Calu3 (cell line): ENCODE measurements around the gene CD300LB. TPM values are rescaled to one million over a fixed set of nuclear protein-coding genes. Genes with fewer than 3 reads are reported as not detected.

Source experiments
- BruUV-seq: library from RNA; stranded (reverse); fragments of 400-500 nt; replicated peaks from 2 replicates; lab custom pipeline; 2021; lab: Mats Ljungman, UMichigan
- CTCF ChIA-PET: fragments of 300-600 bp; sonication (Branson Sonifier 250); formaldehyde crosslinking; loops from one replicate; lab custom pipeline; 2022; ENCODE audit warnings: antibody characterized with exemption; lab: Charles Lee
- DNase-seq: peaks from one replicate; pipeline ENCODE4 v3.0.0; 2022
- H3K27ac Mint-ChIP-seq: one replicate; pipeline ENCODE4 v1.8.0; 2022; ENCODE audit warnings: mixed read lengths; ENCODE audit not compliant: unreplicated experiment
- H3K27me3 Mint-ChIP-seq: one replicate; pipeline ENCODE4 v1.8.0; 2022; ENCODE audit warnings: mixed read lengths; ENCODE audit not compliant: unreplicated experiment
- H3K36me3 Mint-ChIP-seq: one replicate; pipeline ENCODE4 v1.8.0; 2022; ENCODE audit warnings: mild to moderate bottlenecking, moderate library complexity, mixed read lengths; ENCODE audit not compliant: insufficient read depth, unreplicated experiment
- H3K4me1 Mint-ChIP-seq: one replicate; pipeline ENCODE4 v1.8.0; 2022; ENCODE audit warnings: mild to moderate bottlenecking, low read depth, mixed read lengths; ENCODE audit not compliant: unreplicated experiment
- H3K4me3 Mint-ChIP-seq: one replicate; pipeline ENCODE4 v1.8.0; 2022; ENCODE audit warnings: mild to moderate bottlenecking, low read depth, moderate library complexity, mixed read lengths; ENCODE audit not compliant: unreplicated experiment
- H3K9me3 Mint-ChIP-seq: one replicate; pipeline ENCODE4 v1.8.0; 2022; ENCODE audit warnings: low read depth, mixed read lengths; ENCODE audit not compliant: unreplicated experiment
- intact Hi-C: fragments of 100-400 bp; cut with micrococcal nuclease; formaldehyde crosslinking; loops from one replicate; pipeline ENCODE4 v1.10.0; 2022; ENCODE audit not compliant: unreplicated experiment
- total RNA-seq: library from RNA; stranded (reverse); gene quantifications from 2 replicates; pipeline ENCODE4 v1.2.3, GENCODE V29; 2022
- TF ChIP-seq, protein P1 (sequence below): fragments of 200-600 bp; IDR thresholded peaks from one replicate; pipeline ENCODE4 v1.8.0; 2022; ENCODE audit warnings: antibody characterized with exemption; ENCODE audit not compliant: unreplicated experiment

CD300LB gene
- total RNA-seq, 1 experiment from 2014 or later, result not detected

DNA sequence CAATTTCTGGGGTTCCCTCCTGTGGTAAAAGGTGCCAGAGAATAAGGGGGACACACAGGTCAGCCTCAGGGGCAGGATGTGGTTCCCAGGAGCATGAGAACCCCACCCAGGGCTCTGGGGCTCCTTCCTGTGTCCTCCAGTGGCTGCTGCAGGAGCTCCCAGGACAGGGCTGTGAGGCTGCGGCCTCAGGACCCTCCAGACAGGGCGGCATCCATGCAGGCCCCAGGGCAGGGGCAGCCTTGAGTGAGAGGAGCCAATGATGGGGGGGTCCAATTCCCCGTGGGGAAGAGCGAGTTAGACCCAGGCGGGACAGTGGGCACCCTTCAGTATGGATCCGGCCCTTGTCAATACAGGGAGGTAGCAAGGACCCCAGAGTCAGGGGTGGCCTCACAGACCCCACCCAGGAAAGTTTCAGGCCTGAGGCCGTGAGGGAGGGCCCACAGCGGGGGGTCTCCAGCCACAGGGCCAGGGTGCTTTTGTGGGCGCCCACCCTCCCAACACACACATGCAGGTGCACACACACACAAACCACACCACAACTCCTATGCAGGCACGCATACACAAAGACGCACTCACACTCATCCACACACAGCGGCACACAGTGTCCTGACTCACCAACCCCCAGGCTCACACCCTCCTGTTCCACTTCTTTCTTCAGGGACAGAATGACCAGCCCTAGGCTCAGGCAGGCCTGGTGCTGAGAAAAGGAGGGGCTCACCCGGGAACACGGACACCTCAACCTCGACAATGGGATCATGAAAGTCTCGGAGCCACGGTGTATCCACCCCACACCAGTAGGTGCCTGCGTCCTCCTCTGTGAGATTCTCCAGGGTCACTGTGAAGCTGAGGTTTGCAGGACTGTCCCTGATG lies 12.9 kb upstream of the CD300LB start:
- intact Hi-C loops, result no loop called here
- CTCF ChIA-PET, result no interaction called here
- H3K4me1 Mint-ChIP-seq, result no peaks in the 10 kb centered on the region
- H3K27me3 Mint-ChIP-seq, result peaks cover 88% of the 10 kb centered on the region
- no TSS peak for BruUV-seq
- no peaks in the 10 kb centered on the region for H3K36me3 Mint-ChIP-seq
- no peak overlapping the region for H3K4me3 Mint-ChIP-seq
- H3K9me3 Mint-ChIP-seq, result no peaks in the 10 kb centered on the region
- no peak overlapping the region for H3K27ac Mint-ChIP-seq
- TF ChIP-seq, protein P1, sequence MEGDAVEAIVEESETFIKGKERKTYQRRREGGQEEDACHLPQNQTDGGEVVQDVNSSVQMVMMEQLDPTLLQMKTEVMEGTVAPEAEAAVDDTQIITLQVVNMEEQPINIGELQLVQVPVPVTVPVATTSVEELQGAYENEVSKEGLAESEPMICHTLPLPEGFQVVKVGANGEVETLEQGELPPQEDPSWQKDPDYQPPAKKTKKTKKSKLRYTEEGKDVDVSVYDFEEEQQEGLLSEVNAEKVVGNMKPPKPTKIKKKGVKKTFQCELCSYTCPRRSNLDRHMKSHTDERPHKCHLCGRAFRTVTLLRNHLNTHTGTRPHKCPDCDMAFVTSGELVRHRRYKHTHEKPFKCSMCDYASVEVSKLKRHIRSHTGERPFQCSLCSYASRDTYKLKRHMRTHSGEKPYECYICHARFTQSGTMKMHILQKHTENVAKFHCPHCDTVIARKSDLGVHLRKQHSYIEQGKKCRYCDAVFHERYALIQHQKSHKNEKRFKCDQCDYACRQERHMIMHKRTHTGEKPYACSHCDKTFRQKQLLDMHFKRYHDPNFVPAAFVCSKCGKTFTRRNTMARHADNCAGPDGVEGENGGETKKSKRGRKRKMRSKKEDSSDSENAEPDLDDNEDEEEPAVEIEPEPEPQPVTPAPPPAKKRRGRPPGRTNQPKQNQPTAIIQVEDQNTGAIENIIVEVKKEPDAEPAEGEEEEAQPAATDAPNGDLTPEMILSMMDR, result no peak
- DNase-seq, result no peak

DNA sequence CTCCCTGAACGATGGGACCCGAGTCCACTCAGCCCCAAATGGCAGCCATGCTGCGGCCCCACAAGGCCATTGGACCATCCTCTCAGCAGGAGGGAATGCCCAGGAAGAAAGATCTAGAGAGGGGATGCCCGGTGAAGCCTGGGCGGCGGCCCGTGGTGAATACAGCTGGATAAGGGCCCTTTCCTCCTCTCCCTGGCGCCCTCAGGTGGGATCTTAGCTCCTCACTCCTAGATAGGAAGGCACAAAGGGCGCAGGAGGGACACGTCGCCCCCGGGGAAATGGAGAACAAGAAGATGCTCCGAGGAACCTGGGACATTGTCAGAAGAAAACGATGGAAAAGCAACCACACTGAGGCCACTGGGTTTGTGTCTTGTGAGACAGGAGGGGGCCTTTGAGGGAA lies 12.1 kb upstream of the CD300LB start:
- no peaks in the 10 kb centered on the region for H3K9me3 Mint-ChIP-seq
- DNase-seq, result no peak
- CTCF ChIA-PET, result no interaction called here
- intact Hi-C loops, result no loop called here
- no peak overlapping the region for H3K4me3 Mint-ChIP-seq
- H3K36me3 Mint-ChIP-seq, result no peaks in the 10 kb centered on the region
- H3K27me3 Mint-ChIP-seq, result peaks cover 88% of the 10 kb centered on the region
- no peaks in the 10 kb centered on the region for H3K4me1 Mint-ChIP-seq
- no TSS peak for BruUV-seq
- TF ChIP-seq, protein P1, result no peak
- no peak overlapping the region for H3K27ac Mint-ChIP-seq

DNA sequence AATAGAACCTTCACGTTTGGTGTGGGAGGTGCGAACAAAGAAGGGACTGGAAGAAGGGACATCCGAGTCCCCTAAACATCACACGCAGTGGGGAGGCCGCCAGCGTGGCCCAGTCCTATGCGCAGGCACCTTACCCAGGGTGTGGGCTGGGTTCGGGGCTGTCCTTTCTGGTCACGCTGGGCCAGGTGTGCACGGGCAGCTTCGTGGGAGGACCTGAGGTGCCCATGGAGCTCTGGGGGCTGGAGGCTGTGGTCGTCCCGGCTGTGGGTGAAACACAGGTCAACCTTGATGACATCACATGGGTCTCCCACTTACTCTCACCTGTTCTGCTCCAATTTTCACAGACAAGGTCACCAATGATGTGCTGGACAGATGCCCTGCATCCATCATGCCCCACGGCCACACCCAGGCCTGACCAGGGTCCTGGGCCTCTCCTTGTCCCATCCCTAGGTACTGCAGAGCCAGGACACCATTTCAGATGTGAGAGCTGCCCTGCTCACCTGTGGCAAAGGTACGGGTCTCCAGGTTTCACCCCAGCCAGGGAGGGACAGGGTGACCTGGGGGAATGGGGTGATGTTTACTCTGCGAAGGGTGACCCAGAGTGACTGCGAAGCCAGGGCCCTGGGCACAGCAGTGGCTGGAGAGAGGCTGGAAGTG lies 11.6 kb upstream of the CD300LB start:
- CTCF ChIA-PET, result no interaction called here
- intact Hi-C loops, result no loop called here
- Mint-ChIP-seq H3K4me1 (no peaks in the 10 kb centered on the region), H3K9me3 (no peaks in the 10 kb centered on the region), H3K36me3 (no peaks in the 10 kb centered on the region), H3K4me3 (no peak overlapping the region), H3K27me3 (peaks cover 84% of the 10 kb centered on the region), H3K27ac (no peak overlapping the region)
- no peak for DNase-seq
- TF ChIP-seq, protein P1, result no peak
- BruUV-seq, result no TSS peak

DNA sequence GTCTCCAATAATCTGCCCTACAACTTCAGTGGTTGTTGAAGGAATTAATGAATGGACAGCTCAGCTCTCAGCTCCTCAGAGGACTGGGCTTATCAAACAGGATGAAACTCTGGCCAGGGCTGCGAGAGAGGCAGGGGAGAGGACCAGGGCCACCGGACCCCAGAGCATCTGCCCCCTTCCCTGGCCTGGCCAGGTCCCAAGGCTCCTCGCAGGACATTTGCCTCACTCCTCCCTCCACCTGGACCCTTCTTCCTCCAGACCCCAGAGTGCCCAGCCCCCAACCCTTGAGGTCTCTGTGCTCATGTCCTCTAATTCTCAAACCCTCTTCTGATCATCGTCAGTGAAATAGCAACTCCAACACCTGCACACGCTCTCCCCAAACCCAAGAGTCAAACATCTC lies 10.9 kb upstream of the CD300LB start:
- Mint-ChIP-seq H3K4me3 (no peak overlapping the region), H3K4me1 (no peaks in the 10 kb centered on the region), H3K27ac (no peak overlapping the region), H3K27me3 (peaks cover 84% of the 10 kb centered on the region), H3K36me3 (no peaks in the 10 kb centered on the region), H3K9me3 (no peaks in the 10 kb centered on the region)
- CTCF ChIA-PET, result no interaction called here
- no peak for DNase-seq
- no TSS peak for BruUV-seq
- TF ChIP-seq, protein P1, result no peak
- intact Hi-C loops, result no loop called here
